CD4-positive, alpha-beta memory T cell (primary cell): ENCODE measurements around the gene GRIK4. TPM values are rescaled to one million over a fixed set of nuclear protein-coding genes. Genes with fewer than 3 reads are reported as not detected.

Experiments
- CTCF ChIA-PET: fragments of 350-600 bp; sonication (Branson Sonifier 250); formaldehyde crosslinking; loops from one replicate; lab custom pipeline; 2021; ENCODE audit warnings: inconsistent platforms; ENCODE audit not compliant: partially characterized antibody; lab: Charles Lee
- POLR2A ChIA-PET: fragments of 350-600 bp; sonication (Branson Sonifier 250); formaldehyde crosslinking; loops from one replicate; lab custom pipeline; 2021; ENCODE audit not compliant: partially characterized antibody; lab: Charles Lee
- DNase-seq, 5 donors: peaks; one replicate each; pipeline versions ENCODE4 v3.0.0 to v3.0.0-alpha.2; 2020 to 2022; ENCODE audit warnings: mixed read lengths in 1 of 5
- H3K27ac ChIP-seq: one replicate; pipeline ENCODE4 v1.7.0; 2013; ENCODE audit warnings: low read depth, low read length
- H3K27me3 ChIP-seq: 2 replicates; pipeline ENCODE4 v1.7.0; 2013; ENCODE audit warnings: mild to moderate bottlenecking, low read length, moderate library complexity; ENCODE audit not compliant: insufficient read depth
- H3K36me3 ChIP-seq: 2 replicates; pipeline ENCODE4 v1.7.0; 2013; ENCODE audit warnings: mild to moderate bottlenecking, low read length, moderate library complexity; ENCODE audit not compliant: insufficient read depth
- H3K4me1 ChIP-seq: 2 replicates; pipeline ENCODE4 v1.7.0; 2013; ENCODE audit warnings: mild to moderate bottlenecking, low read length, moderate library complexity; ENCODE audit not compliant: insufficient read depth
- H3K4me3 ChIP-seq, 2 donors: one replicate each; pipeline ENCODE4 v1.7.0; 2013; ENCODE audit warnings: low read length in 2 of 2, mild to moderate bottlenecking in 1 of 2
- H3K9me3 ChIP-seq, 2 donors: one replicate each; pipeline ENCODE4 v1.7.0; 2013; ENCODE audit warnings: low read length in 2 of 2, control low read depth in 1 of 2; ENCODE audit not compliant: control insufficient read depth in 1 of 2
- H3K27ac Mint-ChIP-seq, 7 donors: one replicate each; pipeline ENCODE4 v1.8.0; 2020 to 2021; ENCODE audit warnings: mixed read lengths in 7 of 7, mild to moderate bottlenecking in 6 of 7, inconsistent platforms in 3 of 7, moderate library complexity in 3 of 7
- H3K27me3 Mint-ChIP-seq, 2 donors: one replicate each; pipeline ENCODE4 v1.8.0; 2020 to 2021; ENCODE audit warnings: mixed read lengths in 2 of 2
- H3K36me3 Mint-ChIP-seq, 2 donors: one replicate each; pipeline ENCODE4 v1.8.0; 2020 to 2021; ENCODE audit warnings: mixed read lengths in 2 of 2, inconsistent platforms in 1 of 2, mild to moderate bottlenecking in 1 of 2
- H3K4me1 Mint-ChIP-seq, 4 donors: one replicate each; pipeline ENCODE4 v1.8.0; 2020 to 2021; ENCODE audit warnings: mixed read lengths in 4 of 4, mild to moderate bottlenecking in 1 of 4
- H3K4me3 Mint-ChIP-seq, 8 donors: one replicate each; pipeline ENCODE4 v1.8.0; 2020 to 2021; ENCODE audit warnings: mixed read lengths in 8 of 8, mild to moderate bottlenecking in 7 of 8, moderate library complexity in 6 of 8, inconsistent platforms in 3 of 8
- H3K9me3 Mint-ChIP-seq, 8 donors: one replicate each; pipeline ENCODE4 v1.8.0; 2020 to 2021; ENCODE audit warnings: mixed read lengths in 8 of 8, mild to moderate bottlenecking in 5 of 8, inconsistent platforms in 3 of 8, moderate library complexity in 1 of 8
- intact Hi-C: fragments of 100-400 bp; cut with micrococcal nuclease; formaldehyde crosslinking; loops from one replicate; pipeline ENCODE4 v1.15.1; 2023
- polyA plus RNA-seq, 2 donors: library from polyadenylated mRNA; unstranded; fragments of 300-500 nt; fragmentation: Illumina TruSeq; gene quantifications; one replicate each; pipeline ENCODE4 v1.2.3, GENCODE V29; 2021
- total RNA-seq, 2 experiments: library from RNA; stranded (reverse); gene quantifications; one replicate each; pipeline ENCODE4 v1.2.3, GENCODE V29; 2021

The GRIK4 gene
- total and polyA plus RNA-seq, 4 experiments from 2014 or later, result 0.06 TPM; not detected in 3

GRCh38 chr11:120917559-120918239, 406.2 kb downstream of the GRIK4 start:
- CTCF ChIA-PET, result no interaction called here
- H3K4me1 ChIP-seq, result no peaks in the 10 kb centered on the region
- H3K4me1 Mint-ChIP-seq, result no peaks in the 10 kb centered on the region
- peaks cover 0 to 14% of the 10 kb centered on the region in 2 donors for H3K27me3 Mint-ChIP-seq
- no peaks in the 10 kb centered on the region for H3K9me3 Mint-ChIP-seq
- no peak for DNase-seq
- intact Hi-C loops, result no loop called here
- no peak overlapping the region for H3K4me3 ChIP-seq
- no peaks in the 10 kb centered on the region for H3K9me3 ChIP-seq
- no peak overlapping the region for H3K27ac Mint-ChIP-seq
- H3K36me3 ChIP-seq, result no peaks in the 10 kb centered on the region
- no peaks in the 10 kb centered on the region for H3K36me3 Mint-ChIP-seq
- no peaks in the 10 kb centered on the region for H3K27me3 ChIP-seq
- POLR2A ChIA-PET, result no interaction called here
- no peak overlapping the region for H3K27ac ChIP-seq
- H3K4me3 Mint-ChIP-seq, result no peak overlapping the region

- Mint-ChIP-seq H3K27me3 (peaks cover 0 to 13% of the 10 kb centered on the region in 2 donors), H3K4me1 (no peaks in the 10 kb centered on the region), H3K9me3 (no peaks in the 10 kb centered on the region), H3K27ac (no peak overlapping the region), H3K4me3 (no peak overlapping the region), H3K36me3 (no peaks in the 10 kb centered on the region)
- intact Hi-C loops, result no loop called here
- ChIA-PET POLR2A (no interaction called here), CTCF (interaction anchor here (1.4 kb wide), 1 partner anchor 14 kb away, joined by 3 read pairs; no protein-coding TSS in a partner anchor)
- no peaks in the 10 kb centered on the region for H3K36me3 ChIP-seq
- no peak for DNase-seq
- H3K27ac ChIP-seq, result no peak overlapping the region
- no peaks in the 10 kb centered on the region for H3K4me1 ChIP-seq
- no peaks in the 10 kb centered on the region for H3K9me3 ChIP-seq
- H3K4me3 ChIP-seq, result no peak overlapping the region
- no peaks in the 10 kb centered on the region for H3K27me3 ChIP-seq
Measured at GRCh38 chr11:120918257-120918656, 406.7 kb downstream of the GRIK4 start.

GRCh38 chr11:120919045-120919444, 407.5 kb downstream of the GRIK4 start:
- ChIA-PET POLR2A (no interaction called here), CTCF (interaction anchor here (1.4 kb wide), 1 partner anchor 14 kb away, joined by 3 read pairs; no protein-coding TSS in a partner anchor)
- no peaks in the 10 kb centered on the region for H3K27me3 ChIP-seq
- H3K4me1 Mint-ChIP-seq, result no peaks in the 10 kb centered on the region
- no peak overlapping the region for H3K4me3 ChIP-seq
- H3K9me3 ChIP-seq, result no peaks in the 10 kb centered on the region
- H3K27ac ChIP-seq, result no peak overlapping the region
- DNase-seq, result no peak
- H3K36me3 Mint-ChIP-seq, result no peaks in the 10 kb centered on the region
- no peaks in the 10 kb centered on the region for H3K4me1 ChIP-seq
- no peak overlapping the region for H3K4me3 Mint-ChIP-seq
- H3K27me3 Mint-ChIP-seq, result peaks cover 0 to 13% of the 10 kb centered on the region in 2 donors
- intact Hi-C loops, result no loop called here
- no peaks in the 10 kb centered on the region for H3K36me3 ChIP-seq
- no peak overlapping the region for H3K27ac Mint-ChIP-seq
- H3K9me3 Mint-ChIP-seq, result no peaks in the 10 kb centered on the region

DNA sequence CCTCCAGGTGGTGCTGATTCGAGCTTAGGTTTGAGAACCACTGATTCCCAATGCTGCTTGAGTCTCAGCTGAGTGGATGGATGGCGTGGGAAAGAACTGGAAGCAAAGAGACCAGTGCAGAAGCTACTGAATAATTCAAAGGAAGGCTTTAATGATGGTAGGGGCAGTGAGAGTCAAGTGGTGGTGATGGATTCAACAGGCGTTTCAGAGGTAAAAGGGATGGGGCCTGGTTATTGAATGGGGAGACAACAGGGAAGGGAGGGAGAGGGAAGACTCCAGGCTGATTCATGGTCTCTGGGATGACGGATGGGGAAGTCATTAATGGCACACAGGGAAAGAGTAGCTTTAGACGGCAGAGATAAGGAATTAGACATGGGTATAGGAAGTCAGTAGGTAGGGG, 408.0 kb downstream of the GRIK4 start:
- no peak for DNase-seq
- no peak overlapping the region for H3K4me3 Mint-ChIP-seq
- no peak overlapping the region for H3K27ac Mint-ChIP-seq
- H3K27me3 Mint-ChIP-seq, result peaks cover 0 to 9% of the 10 kb centered on the region in 2 donors
- POLR2A ChIA-PET, result no interaction called here
- Histone ChIP-seq H3K9me3 (no peaks in the 10 kb centered on the region), H3K27me3 (no peaks in the 10 kb centered on the region), H3K4me1 (no peaks in the 10 kb centered on the region), H3K36me3 (no peaks in the 10 kb centered on the region), H3K4me3 (no peak overlapping the region), H3K27ac (no peak overlapping the region)
- no peaks in the 10 kb centered on the region for H3K9me3 Mint-ChIP-seq
- CTCF ChIA-PET, result interaction anchor here (1.4 kb wide), 1 partner anchor 13 kb away, joined by 3 read pairs; no protein-coding TSS in a partner anchor
- H3K4me1 Mint-ChIP-seq, result no peaks in the 10 kb centered on the region
- intact Hi-C loops, result no loop called here
- no peaks in the 10 kb centered on the region for H3K36me3 Mint-ChIP-seq

DNA sequence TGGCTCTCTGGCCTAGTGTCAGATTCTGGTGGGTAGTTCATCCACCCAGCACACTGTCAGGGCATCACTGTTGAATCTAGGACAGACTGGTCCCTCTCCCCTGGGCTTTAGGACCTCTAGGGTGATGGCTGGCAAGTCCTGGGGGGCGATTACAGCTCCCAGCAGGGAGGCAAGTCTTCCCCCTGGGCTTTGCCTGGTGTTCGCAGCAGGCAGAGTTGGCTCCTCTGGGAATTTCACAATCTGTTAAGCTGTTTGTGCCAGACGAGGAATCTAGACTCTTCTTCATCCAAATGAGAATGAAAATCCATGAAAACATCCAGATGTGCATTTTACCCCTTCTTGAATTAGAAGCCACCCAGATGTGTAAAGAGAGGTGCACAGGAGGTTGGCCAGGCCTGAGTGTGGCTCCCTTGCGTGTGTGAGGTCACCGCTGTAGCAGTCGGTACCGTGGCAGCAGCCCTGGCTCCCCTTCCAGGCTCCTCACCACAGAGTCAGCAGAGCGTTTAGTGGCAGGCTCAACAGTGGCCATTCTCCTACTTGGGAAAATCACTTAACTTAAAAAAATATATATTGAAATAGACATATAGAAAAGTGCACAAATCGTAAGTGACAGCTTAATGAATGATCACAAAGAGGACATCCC, 412.4 kb downstream of the GRIK4 start:
- Mint-ChIP-seq H3K4me1 (no peaks in the 10 kb centered on the region), H3K9me3 (no peaks in the 10 kb centered on the region), H3K4me3 (no peak overlapping the region), H3K36me3 (no peaks in the 10 kb centered on the region), H3K27ac (no peak overlapping the region), H3K27me3 (peaks cover 0 to 5% of the 10 kb centered on the region in 2 donors)
- H3K9me3 ChIP-seq, result no peaks in the 10 kb centered on the region
- no peaks in the 10 kb centered on the region for H3K36me3 ChIP-seq
- H3K27ac ChIP-seq, result no peak overlapping the region
- ChIA-PET CTCF (no interaction called here), POLR2A (no interaction called here)
- no peaks in the 10 kb centered on the region for H3K4me1 ChIP-seq
- intact Hi-C loops, result no loop called here
- no peaks in the 10 kb centered on the region for H3K27me3 ChIP-seq
- DNase-seq, result no peak
- H3K4me3 ChIP-seq, result no peak overlapping the region

- Mint-ChIP-seq H3K27ac (no peak overlapping the region), H3K36me3 (no peaks in the 10 kb centered on the region), H3K4me3 (no peak overlapping the region), H3K4me1 (no peaks in the 10 kb centered on the region), H3K9me3 (no peaks in the 10 kb centered on the region), H3K27me3 (peaks cover 0 to 2% of the 10 kb centered on the region in 2 donors)
- Histone ChIP-seq H3K36me3 (no peaks in the 10 kb centered on the region), H3K27ac (no peak overlapping the region), H3K4me1 (no peaks in the 10 kb centered on the region), H3K27me3 (no peaks in the 10 kb centered on the region), H3K9me3 (no peaks in the 10 kb centered on the region), H3K4me3 (no peak overlapping the region)
- no peak for DNase-seq
- ChIA-PET CTCF (no interaction called here), POLR2A (no interaction called here)
- intact Hi-C loops, result no loop called here
Measured at GRCh38 chr11:120925944-120926343, 414.4 kb downstream of the GRIK4 start.

- POLR2A ChIA-PET, result no interaction called here
- H3K27me3 Mint-ChIP-seq, result peaks cover 3 to 7% of the 10 kb centered on the region in 2 donors
- intact Hi-C loops, result no loop called here
Measured at GRCh38 chr11:120928627-120929026, 417.1 kb downstream of the GRIK4 start.

More at GRCh38 chr11:120928627-120929026, 417.1 kb downstream of the GRIK4 start:
- Mint-ChIP-seq H3K36me3 (no peaks in the 10 kb centered on the region), H3K4me1 (no peaks in the 10 kb centered on the region), H3K9me3 (no peaks in the 10 kb centered on the region), H3K27ac (no peak overlapping the region), H3K4me3 (no peak overlapping the region)
- Histone ChIP-seq H3K4me1 (no peaks in the 10 kb centered on the region), H3K36me3 (no peaks in the 10 kb centered on the region), H3K9me3 (no peaks in the 10 kb centered on the region), H3K4me3 (no peak overlapping the region), H3K27me3 (no peaks in the 10 kb centered on the region), H3K27ac (no peak overlapping the region)
- no peak for DNase-seq
- CTCF ChIA-PET, result interaction anchor here (0.8 to 1.6 kb wide), 4 partner anchors 8 to 23 kb away, joined by 3 to 4 read pairs (median 4); no protein-coding TSS in a partner anchor
